Spleen (tissue), 11 donors: ENCODE measurements around the gene MAGEB17. TPM values are rescaled to one million over a fixed set of nuclear protein-coding genes. Genes with fewer than 3 reads are reported as not detected.
"Not testable (repeated sequence)": the region's sequence is repeated elsewhere in the genome, so short reads cannot be mapped to it uniquely, and the experiment has no call there.

ENCODE experiments used
- DNase-seq: peaks from one replicate; pipeline ENCODE4 v3.0.0-alpha.2; 2020
- H3K27ac ChIP-seq, 8 donors: fragments of 200-600 bp; sonication (generic) in 7 of 8; 1 replicate in 4 of 8; 2 replicates in 4 of 8; pipeline versions ENCODE4 v1.5.0 to v1.8.0; 2016 to 2021; ENCODE audit warnings: inconsistent platforms in 4 of 8, mild to moderate bottlenecking in 4 of 8, moderate library complexity in 1 of 8
- H3K27me3 ChIP-seq, 7 donors: fragments of 200-600 bp; sonication (generic) in 6 of 7; replicated peaks in 1 of 7; 1 replicate in 4 of 7; 2 replicates in 3 of 7; pipeline versions ENCODE4 v1.5.0 to v1.8.0; 2016 to 2021; ENCODE audit warnings: inconsistent platforms in 3 of 7, mild to moderate bottlenecking in 1 of 7
- H3K36me3 ChIP-seq, 6 donors: fragments of 200-600 bp; sonication (generic) in 5 of 6; 1 replicate in 4 of 6; 2 replicates in 2 of 6; pipeline versions ENCODE4 v1.5.0 to v1.8.0; 2016 to 2021; ENCODE audit warnings: inconsistent platforms in 2 of 6
- H3K4me1 ChIP-seq, 6 donors: fragments of 200-600 bp; sonication (generic) in 5 of 6; 1 replicate in 3 of 6; 2 replicates in 3 of 6; pipeline versions ENCODE4 v1.5.0 to v1.8.0; 2016 to 2021; ENCODE audit warnings: inconsistent platforms in 3 of 6
- H3K4me3 ChIP-seq, 8 donors: fragments of 200-600 bp; sonication (generic) in 7 of 8; 1 replicate in 4 of 8; 2 replicates in 4 of 8; pipeline versions ENCODE4 v1.5.0 to v1.8.0; 2016 to 2021; ENCODE audit warnings: inconsistent platforms in 4 of 8, mild to moderate bottlenecking in 4 of 8, moderate library complexity in 2 of 8
- H3K9me3 ChIP-seq, 8 donors: fragments of 200-600 bp; sonication (generic) in 7 of 8; 1 replicate in 4 of 8; 2 replicates in 4 of 8; pipeline versions ENCODE4 v1.5.0 to v1.8.0; 2016 to 2021; ENCODE audit warnings: inconsistent platforms in 4 of 8
- CTCF ChIP-seq, 11 experiments: fragments of 200-600 bp in 7 of 11; fragments of 450-650 bp in 4 of 11; sonication (generic) in 4 of 11; IDR thresholded peaks in 8 of 11; conservative IDR thresholded peaks in 3 of 11; 1 replicate in 7 of 11; 2 replicates in 4 of 11; pipeline versions ENCODE4 v1.4.0 to v1.8.0; 2016 to 2021; ENCODE audit warnings: antibody characterized with exemption in 11 of 11, inconsistent platforms in 4 of 11, mild to moderate bottlenecking in 1 of 11
- POLR2A ChIP-seq, 3 donors: fragments of 450-650 bp; IDR thresholded peaks; one replicate each; pipeline ENCODE4 v1.5.1; 2017; ENCODE audit warnings: antibody characterized with exemption in 3 of 3, mild to moderate bottlenecking in 1 of 3
- POLR2AphosphoS5 ChIP-seq, 3 donors: sonication (generic); formaldehyde crosslinking; IDR thresholded peaks; one replicate each; pipeline ENCODE4 v1.5.1; 2017; ENCODE audit warnings: antibody characterized with exemption in 3 of 3
- WGBS, 5 donors: extraction: QIAGEN DNeasy Blood & Tissue Kit in 3 of 5; methylation state at CpG; one replicate each; pipeline versions ENCODE4 v1.1.5 to v1.1.7; 2013 to 2018; 5-methylcytosine and 5-hydroxymethylcytosine counted together
- intact Hi-C: fragments of 100-400 bp; cut with DNase I; formaldehyde crosslinking; loops from one replicate; pipeline ENCODE4 v1.15.0; 2023; ENCODE audit warnings: low total_unique reads
- polyA plus RNA-seq, 3 donors: library from polyadenylated mRNA; stranded (reverse); fragments of 200-250 nt; gene quantifications; one replicate each; pipeline ENCODE4 v1.2.1, GENCODE V29; 2013
- total RNA-seq, 7 donors: library from RNA; depleted of rRNA in 3 of 7; stranded (reverse); fragments of >200 nt in 3 of 7; fragmentation: NEBNext Ultra II Directional in 4 of 7; extraction: Animal tissue kit (Norgen Biotek cat#: 25700) in 4 of 7; gene quantifications; one replicate each; pipeline versions ENCODE4 v1.1.0 to v1.2.1, GENCODE V29; 2016 to 2021
- donor health status: healthy with polysubstance abuse.
- donor health status: DM: no; HTN: no; CAD: no; lungs with moderate emphysema.
- donor health status: DM: no; HTN: no; CAD: no.
- donor health status: Bipolar disorder and iron deficiency.
- donor health status: healthy.
- donor health status: DM: no; HTN: no; CAD: no.
- donor health status: DM: yes; HTN: yes; CAD: no.

Gene MAGEB17
- total and polyA plus RNA-seq, 10 donors, result 0.05 to 0.25 (median 0.06) TPM; not detected in 6

GRCh38 chrX:16143968-16144367 lies 23.3 kb upstream of the MAGEB17 start:
- intact Hi-C loops, result no loop called here
- peaks cover 0 to 11% (median 0%) of the 10 kb centered on the region in 7 donors for H3K27me3 ChIP-seq
- no peaks in the 10 kb centered on the region for H3K36me3 ChIP-seq
- no peak for DNase-seq
- no peaks in the 10 kb centered on the region for H3K4me1 ChIP-seq
- TF ChIP-seq POLR2A (IDR thresholded peaks at IDR 0.05), result no peak
- no peak for TF ChIP-seq CTCF (IDR thresholded peaks at IDR 0.05 in 8 of 11, conservative IDR thresholded peaks at IDR 0.05 in 3 of 11)
- TF ChIP-seq POLR2AphosphoS5 (IDR thresholded peaks at IDR 0.05), result no peak
- H3K4me3 ChIP-seq, result no peak overlapping the region
- H3K9me3 ChIP-seq, result peaks cover 0 to 4% (median 0%) of the 10 kb centered on the region in 8 donors
- no peak overlapping the region for H3K27ac ChIP-seq

- H3K4me3 ChIP-seq, result no peak overlapping the region
- no peak for TF ChIP-seq POLR2A (IDR thresholded peaks at IDR 0.05)
- TF ChIP-seq CTCF (IDR thresholded peaks at IDR 0.05 in 8 of 11, conservative IDR thresholded peaks at IDR 0.05 in 3 of 11), result no peak
- no peak for TF ChIP-seq POLR2AphosphoS5 (IDR thresholded peaks at IDR 0.05)
- H3K27ac ChIP-seq, result no peak overlapping the region
- WGBS, 5 donors, result 53 to 71% (median 61%) methylated on average over 2 of the region's 2 CpGs
- no peak for DNase-seq
- H3K36me3 ChIP-seq, result no peaks in the 10 kb centered on the region
- intact Hi-C loops, result no loop called here
- H3K27me3 ChIP-seq, result peaks cover 0 to 11% (median 0%) of the 10 kb centered on the region in 7 donors
- no peaks in the 10 kb centered on the region for H3K4me1 ChIP-seq
- H3K9me3 ChIP-seq, result peaks cover 0 to 4% (median 0%) of the 10 kb centered on the region in 8 donors
These were observed 22.9 kb upstream of the MAGEB17 start for GRCh38 chrX:16144420-16144819.

GRCh38 chrX:16145093-16145492 lies 22.2 kb upstream of the MAGEB17 start:
- H3K36me3 ChIP-seq, H3K4me1 ChIP-seq, DNase-seq, H3K4me3 ChIP-seq, intact Hi-C loops, H3K27ac ChIP-seq, H3K9me3 ChIP-seq: not testable (repeated sequence)
- H3K27me3 ChIP-seq, result peaks cover 0 to 11% (median 0%) of the 10 kb centered on the region in 7 donors
- 58 to 76% (median 73%) methylated on average over 1 of the region's 1 CpG for WGBS, 5 donors

GRCh38 chrX:16145656-16146055 lies 21.6 kb upstream of the MAGEB17 start:
- no peaks in the 10 kb centered on the region for H3K4me1 ChIP-seq
- intact Hi-C loops, result no loop called here
- peaks cover 0 to 4% (median 0%) of the 10 kb centered on the region in 8 donors for H3K9me3 ChIP-seq
- H3K36me3 ChIP-seq, result no peaks in the 10 kb centered on the region
- TF ChIP-seq POLR2AphosphoS5 (IDR thresholded peaks at IDR 0.05) (no peak), POLR2A (IDR thresholded peaks at IDR 0.05) (no peak), CTCF (IDR thresholded peaks at IDR 0.05 in 8 of 11, conservative IDR thresholded peaks at IDR 0.05 in 3 of 11) (no peak)
- no peak overlapping the region for H3K27ac ChIP-seq
- no peak for DNase-seq
- peaks cover 0 to 8% (median 0%) of the 10 kb centered on the region in 7 donors for H3K27me3 ChIP-seq
- no peak overlapping the region for H3K4me3 ChIP-seq

GRCh38 chrX:16148896-16149295 lies 18.4 kb upstream of the MAGEB17 start:
- 46 to 87% (median 72%) methylated on average over 3 of the region's 3 CpGs for WGBS, 5 donors
- intact Hi-C loops, result no loop called here
- TF ChIP-seq CTCF (IDR thresholded peaks at IDR 0.05 in 8 of 11, conservative IDR thresholded peaks at IDR 0.05 in 3 of 11) (no peak), POLR2AphosphoS5 (IDR thresholded peaks at IDR 0.05) (no peak), POLR2A (IDR thresholded peaks at IDR 0.05) (no peak)
- Histone ChIP-seq H3K27ac (no peak overlapping the region), H3K9me3 (peaks cover 0 to 4% (median 0%) of the 10 kb centered on the region in 8 donors), H3K36me3 (no peaks in the 10 kb centered on the region), H3K4me1 (no peaks in the 10 kb centered on the region), H3K4me3 (no peak overlapping the region), H3K27me3 (no peaks in the 10 kb centered on the region)
- no peak for DNase-seq
